ENCODE results near the gene IFTAP.

Gene IFTAP

GRCh38 chr11:36574486-36574885, 19.8 kb upstream of the IFTAP start:
- Histone ChIP-seq H3K27me3 (no peaks in the 10 kb centered on the region), H3K36me3 (no peaks in the 10 kb centered on the region)
- no peak for TF ChIP-seq CTCF (IDR thresholded peaks at IDR 0.05)

GRCh38 chr11:36577373-36577772, 16.9 kb upstream of the IFTAP start:
- H3K27ac ChIP-seq = no peak overlapping the region
- no peaks in the 10 kb centered on the region for H3K4me1 ChIP-seq (ENCODE audit: control insufficient read depth in 1 of 2, insufficient read depth in 1 of 2, low read depth in 1 of 2, low read length in 1 of 2)
- H3K27me3 ChIP-seq = no peaks in the 10 kb centered on the region
- H3K9me3 ChIP-seq = no peaks in the 10 kb centered on the region
- H3K36me3 ChIP-seq = no peaks in the 10 kb centered on the region
- TF ChIP-seq CTCF (IDR thresholded peaks at IDR 0.05) = no peak
- H3K4me3 ChIP-seq (ENCODE audit: low read depth in 1 of 2, low read length in 1 of 2) = no peak overlapping the region

More at GRCh38 chr11:36574486-36574885, 19.8 kb upstream of the IFTAP start:
- H3K27ac ChIP-seq = no peak overlapping the region
- H3K4me1 ChIP-seq (ENCODE audit: control insufficient read depth in 1 of 2, insufficient read depth in 1 of 2, low read depth in 1 of 2, low read length in 1 of 2) = no peaks in the 10 kb centered on the region
- H3K4me3 ChIP-seq (ENCODE audit: low read depth in 1 of 2, low read length in 1 of 2) = no peak overlapping the region
- no peaks in the 10 kb centered on the region for H3K9me3 ChIP-seq

GRCh38 chr11:36577859-36578258, 16.4 kb upstream of the IFTAP start:
- no peaks in the 10 kb centered on the region for H3K4me1 ChIP-seq (ENCODE audit: control insufficient read depth in 1 of 2, insufficient read depth in 1 of 2, low read depth in 1 of 2, low read length in 1 of 2)
- no peaks in the 10 kb centered on the region for H3K27me3 ChIP-seq
- no peak for TF ChIP-seq CTCF (IDR thresholded peaks at IDR 0.05)
- no peak overlapping the region for H3K27ac ChIP-seq
- H3K9me3 ChIP-seq = no peaks in the 10 kb centered on the region
- H3K4me3 ChIP-seq (ENCODE audit: low read depth in 1 of 2, low read length in 1 of 2) = no peak overlapping the region
- H3K36me3 ChIP-seq = no peaks in the 10 kb centered on the region

GRCh38 chr11:36578458-36578857, 15.8 kb upstream of the IFTAP start:
- Histone ChIP-seq H3K27me3 (no peaks in the 10 kb centered on the region), H3K36me3 (no peaks in the 10 kb centered on the region), H3K27ac (no peak overlapping the region), H3K9me3 (no peaks in the 10 kb centered on the region), H3K4me3 (ENCODE audit: low read depth in 1 of 2, low read length in 1 of 2) (no peak overlapping the region), H3K4me1 (ENCODE audit: control insufficient read depth in 1 of 2, insufficient read depth in 1 of 2, low read depth in 1 of 2, low read length in 1 of 2) (no peaks in the 10 kb centered on the region)
- TF ChIP-seq CTCF (IDR thresholded peaks at IDR 0.05) = no peak

GRCh38 chr11:36581536-36581935, 12.8 kb upstream of the IFTAP start:
- no peak overlapping the region for H3K4me3 ChIP-seq (ENCODE audit: low read depth in 1 of 2, low read length in 1 of 2)
- no peak for TF ChIP-seq CTCF (IDR thresholded peaks at IDR 0.05)
- no peak overlapping the region for H3K27ac ChIP-seq
- no peaks in the 10 kb centered on the region for H3K4me1 ChIP-seq (ENCODE audit: control insufficient read depth in 1 of 2, insufficient read depth in 1 of 2, low read depth in 1 of 2, low read length in 1 of 2)
- no peaks in the 10 kb centered on the region for H3K9me3 ChIP-seq
- H3K27me3 ChIP-seq = no peaks in the 10 kb centered on the region
- no peaks in the 10 kb centered on the region for H3K36me3 ChIP-seq

GRCh38 chr11:36583667-36584066, 10.6 kb upstream of the IFTAP start:
- Histone ChIP-seq H3K4me1 (ENCODE audit: control insufficient read depth in 1 of 2, insufficient read depth in 1 of 2, low read depth in 1 of 2, low read length in 1 of 2) (no peaks in the 10 kb centered on the region), H3K36me3 (no peaks in the 10 kb centered on the region), H3K27me3 (peaks cover 18% of the 10 kb centered on the region), H3K4me3 (ENCODE audit: low read depth in 1 of 2, low read length in 1 of 2) (no peak overlapping the region), H3K27ac (no peak overlapping the region), H3K9me3 (no peaks in the 10 kb centered on the region)
- TF ChIP-seq CTCF (IDR thresholded peaks at IDR 0.05) = no peak
